NCI-H146 treated with DMSO at 0.1 percent for 48 hours (cell line): ENCODE measurements around the gene FBXW2.
"Not testable (repeated sequence)": the region's sequence is repeated elsewhere in the genome, so short reads cannot be mapped to it uniquely, and the experiment has no call there.

Source experiments
- DNase-seq: peaks from one replicate; lab custom pipeline; 2025; ENCODE audit not compliant: unreplicated experiment; lab: John Stamatoyannopoulos, UW

The FBXW2 gene

GRCh38 chr9:120779227-120779626 lies 14.0 kb downstream of the FBXW2 start:
- no peak for DNase-seq

- no peak for DNase-seq
These were observed 14.5 kb downstream of the FBXW2 start for GRCh38 chr9:120778758-120779157.

GRCh38 chr9:120777229-120777628 lies 16.0 kb downstream of the FBXW2 start:
- DNase-seq = no peak

GRCh38 chr9:120776788-120777187 lies 16.4 kb downstream of the FBXW2 start:
- DNase-seq = no peak

GRCh38 chr9:120775859-120776258 lies 17.4 kb downstream of the FBXW2 start:
- no peak for DNase-seq

GRCh38 chr9:120774719-120775118 lies 18.5 kb downstream of the FBXW2 start:
- no peak for DNase-seq

- DNase-seq = no peak
These were observed 20.0 kb downstream of the FBXW2 start for GRCh38 chr9:120773256-120773655.

- DNase-seq = no peak
These were observed 22.3 kb downstream of the FBXW2 start for GRCh38 chr9:120770931-120771330.

GRCh38 chr9:120768886-120769285 lies 24.3 kb downstream of the FBXW2 start:
- no peak for DNase-seq

GRCh38 chr9:120768247-120768646 lies 25.0 kb downstream of the FBXW2 start:
- no peak for DNase-seq

GRCh38 chr9:120767451-120767850 lies 25.8 kb downstream of the FBXW2 start:
- no peak for DNase-seq

- DNase-seq = no peak
These were observed 27.2 kb downstream of the FBXW2 start for GRCh38 chr9:120765910-120766425.

- no peak for DNase-seq
These were observed 28.7 kb downstream of the FBXW2 start for GRCh38 chr9:120764476-120764875.

GRCh38 chr9:120761006-120761405 lies 32.2 kb downstream of the FBXW2 start:
- no peak for DNase-seq

- no peak for DNase-seq
These were observed 33.3 kb downstream of the FBXW2 start for GRCh38 chr9:120759755-120760400.

- no peak for DNase-seq
These were observed 34.7 kb downstream of the FBXW2 start for GRCh38 chr9:120758544-120758943.

GRCh38 chr9:120757026-120757913 lies 35.9 kb downstream of the FBXW2 start:
- no peak for DNase-seq

- no peak for DNase-seq
These were observed 36.7 kb downstream of the FBXW2 start for GRCh38 chr9:120756531-120756930.

GRCh38 chr9:120755810-120756434 lies 37.3 kb downstream of the FBXW2 start:
- DNase-seq = no peak

GRCh38 chr9:120755044-120755443 lies 38.2 kb downstream of the FBXW2 start:
- DNase-seq = no peak

- no peak for DNase-seq
These were observed 42.8 kb downstream of the FBXW2 start for GRCh38 chr9:120750421-120750820.

- not testable (repeated sequence) for DNase-seq
These were observed 46.9 kb downstream of the FBXW2 start for GRCh38 chr9:120746366-120746765.
